NCI-H128 (cell line): ENCODE measurements around the gene SPR.

Source experiments
- DNase-seq: peaks from one replicate; lab custom pipeline; 2025; ENCODE audit not compliant: unreplicated experiment; lab: John Stamatoyannopoulos, UW

The SPR gene

GRCh38 chr2:72931280-72931910 lies 44.2 kb downstream of the SPR start:
- no peak for DNase-seq

DNA sequence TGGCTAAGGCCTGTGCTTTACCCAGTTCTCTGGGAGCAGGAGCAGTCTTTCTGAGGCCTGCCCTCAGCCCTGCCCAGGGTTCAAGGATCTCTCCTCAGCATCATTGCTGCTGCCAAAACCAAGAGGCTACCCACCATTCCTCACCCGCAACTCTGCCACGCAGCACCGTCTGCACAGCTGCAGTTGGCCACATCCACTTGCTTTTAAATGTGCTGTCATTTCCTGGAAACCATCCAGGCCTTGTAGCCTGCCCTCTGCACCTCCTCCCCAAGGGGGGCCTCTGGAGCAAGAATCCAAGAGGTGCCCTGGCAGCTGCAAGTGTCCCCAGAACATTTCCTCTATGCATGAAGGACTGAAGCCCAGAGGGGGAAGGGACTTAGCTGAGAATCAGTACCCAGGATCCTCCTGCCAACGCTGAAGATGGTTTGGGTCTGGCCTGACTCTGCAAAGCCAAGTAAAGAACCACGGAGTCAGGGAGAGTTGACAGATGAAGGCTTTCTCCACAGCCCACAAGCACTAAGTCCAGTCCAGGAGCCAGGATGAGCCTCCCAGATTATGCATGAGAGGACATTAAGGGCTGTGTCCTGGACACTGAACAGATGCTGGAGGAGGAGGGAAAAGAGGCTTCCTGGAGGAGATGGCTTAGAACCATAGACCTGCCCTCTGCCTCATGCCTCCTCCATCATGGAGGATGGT lies 45.0 kb downstream of the SPR start:
- no peak for DNase-seq

- no peak for DNase-seq
These were observed 45.6 kb downstream of the SPR start for GRCh38 chr2:72932805-72933204.

- DNase-seq, result no peak
These were observed 46.0 kb downstream of the SPR start for GRCh38 chr2:72933207-72933606.

DNA sequence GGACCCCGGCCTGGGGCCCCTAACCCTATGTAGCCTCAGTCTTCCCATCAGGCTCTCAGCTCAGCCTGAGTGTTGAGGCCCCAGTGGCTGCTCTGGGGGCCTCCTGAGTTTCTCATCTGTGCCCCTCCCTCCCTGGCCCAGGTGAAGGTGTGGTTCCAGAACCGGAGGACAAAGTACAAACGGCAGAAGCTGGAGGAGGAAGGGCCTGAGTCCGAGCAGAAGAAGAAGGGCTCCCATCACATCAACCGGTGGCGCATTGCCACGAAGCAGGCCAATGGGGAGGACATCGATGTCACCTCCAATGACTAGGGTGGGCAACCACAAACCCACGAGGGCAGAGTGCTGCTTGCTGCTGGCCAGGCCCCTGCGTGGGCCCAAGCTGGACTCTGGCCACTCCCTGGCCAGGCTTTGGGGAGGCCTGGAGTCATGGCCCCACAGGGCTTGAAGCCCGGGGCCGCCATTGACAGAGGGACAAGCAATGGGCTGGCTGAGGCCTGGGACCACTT lies 46.5 kb downstream of the SPR start:
- no peak for DNase-seq

DNA sequence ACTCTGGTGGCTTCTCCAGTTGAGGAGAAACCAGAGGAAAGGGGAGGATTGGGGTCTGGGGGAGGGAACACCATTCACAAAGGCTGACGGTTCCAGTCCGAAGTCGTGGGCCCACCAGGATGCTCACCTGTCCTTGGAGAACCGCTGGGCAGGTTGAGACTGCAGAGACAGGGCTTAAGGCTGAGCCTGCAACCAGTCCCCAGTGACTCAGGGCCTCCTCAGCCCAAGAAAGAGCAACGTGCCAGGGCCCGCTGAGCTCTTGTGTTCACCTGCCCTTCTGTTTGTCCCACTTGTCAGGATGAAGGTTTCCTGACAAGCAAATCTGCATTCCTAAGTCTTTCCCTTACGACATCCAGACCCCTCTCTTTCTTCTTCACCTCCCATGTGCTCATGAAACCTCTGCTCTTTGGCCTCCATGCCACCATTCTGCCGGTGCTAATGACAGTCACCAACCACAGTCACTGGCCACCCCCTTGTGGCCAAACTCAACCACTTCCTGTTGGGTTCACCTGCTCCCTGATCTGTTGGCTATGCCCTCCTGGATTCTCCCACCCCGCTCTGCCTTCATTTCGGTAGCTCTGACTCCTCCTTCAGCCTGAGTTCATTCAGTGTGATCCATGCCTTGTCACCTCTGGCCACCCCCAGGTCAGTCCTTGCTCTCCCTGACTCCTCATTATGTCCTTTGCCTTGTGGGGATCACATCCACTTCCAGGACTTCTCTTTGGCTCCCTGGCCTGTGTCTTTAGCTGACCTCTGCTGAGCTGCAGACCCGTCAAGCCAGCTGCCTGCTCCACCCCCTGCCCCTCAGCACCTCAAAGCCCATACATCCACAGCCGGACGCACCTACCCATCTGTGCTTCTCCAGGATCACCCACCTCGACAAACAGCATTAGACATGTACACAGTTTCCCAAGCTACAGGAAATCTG lies 47.7 kb downstream of the SPR start:
- DNase-seq, result no peak

GRCh38 chr2:72935611-72935957 lies 48.4 kb downstream of the SPR start:
- no peak for DNase-seq

GRCh38 chr2:72936660-72937355 lies 49.6 kb downstream of the SPR start:
- no peak for DNase-seq

DNA sequence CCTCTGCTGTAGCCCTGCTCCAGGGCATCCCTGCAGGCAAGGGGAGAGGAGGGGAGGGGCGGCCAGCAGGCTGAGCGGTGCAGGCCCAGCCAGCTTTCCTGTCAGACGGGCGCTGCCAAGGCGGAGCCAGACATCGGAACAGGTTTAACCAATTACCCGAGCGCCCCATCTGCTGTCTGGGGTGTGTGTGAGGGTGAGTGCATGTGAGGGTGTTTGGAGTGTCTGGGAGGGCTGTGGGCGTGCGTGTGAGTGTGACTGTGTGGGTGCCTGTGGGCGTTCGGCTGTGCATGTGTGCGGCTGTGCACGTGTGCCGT lies 50.1 kb downstream of the SPR start:
- DNase-seq, result no peak

DNA sequence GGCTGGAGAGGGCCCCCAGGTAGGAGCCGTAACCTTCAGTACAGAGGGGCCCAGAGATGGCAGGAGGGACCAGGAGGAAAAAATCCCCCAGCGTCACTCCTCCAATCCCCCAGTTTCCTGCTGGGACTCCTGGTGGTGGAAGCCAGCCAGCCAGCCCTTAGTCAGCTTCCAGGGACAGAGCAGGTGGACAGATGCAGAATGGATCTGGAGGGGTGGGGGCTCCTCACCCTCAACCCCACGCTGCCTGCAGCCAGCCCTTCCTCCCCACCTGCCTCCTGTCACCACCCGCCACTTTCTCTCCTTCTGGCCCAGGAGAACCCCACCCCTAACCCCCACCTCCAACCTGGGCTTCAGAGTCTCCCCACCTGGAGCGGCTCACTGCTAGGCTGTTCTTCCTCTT lies 51.2 kb downstream of the SPR start:
- no peak for DNase-seq

- no peak for DNase-seq
These were observed 53.2 kb downstream of the SPR start for GRCh38 chr2:72940361-72940760.

GRCh38 chr2:72940786-72941185 lies 53.6 kb downstream of the SPR start:
- no peak for DNase-seq
